ENCODE measurements around the gene EIF3D. TPM values are rescaled to one million over a fixed set of nuclear protein-coding genes. Genes with fewer than 3 reads are reported as not detected.
A peak's percentile ranks its signal among the peaks of the same experiment; 100 is the strongest.

EIF3D gene
- total and polyA plus RNA-seq, 2 of the 4 experiments (the other 2 are of a cell fraction): 339 to 746 TPM

GRCh38 chr22:36549033-36549432 is 20.1 kb upstream of the EIF3D start:
- H3K27ac ChIP-seq (ENCODE audit: insufficient read depth, low read length): no peak overlapping the region
- in situ Hi-C loops (cut with MboI; ENCODE audit: low sequenced_read_pairs) (loop anchor here (5.0 to 10.0 kb wide), 2 partner anchors 226 to 308 kb away; partner anchors contain the start of gene IFT27), dilution Hi-C loops (cut with HindIII; ENCODE audit: low sequenced_read_pairs, unreplicated experiment) (no loop called here), intact Hi-C loops (cut with micrococcal nuclease) (loop anchor here (5.0 kb wide), 1 partner anchor 208 kb away; no protein-coding TSS in a partner anchor)
- H3K23ac ChIP-seq (ENCODE audit: low read depth, low read length): no peak overlapping the region
- no CpG with 5 or more reads among the region's 5 CpGs for WGBS, 2 experiments (ENCODE audit: extremely low coverage in 2 of 2, insufficient read length in 1 of 2)
- no peak overlapping the region for H2BK5ac ChIP-seq (ENCODE audit: low read depth, low read length, poor library complexity, severe bottlenecking)
- H3K4me3 ChIP-seq (ENCODE audit: insufficient read depth, low read depth, low read length): no peak overlapping the region
- no peak overlapping the region for H2BK20ac ChIP-seq (ENCODE audit: low read depth, low read length)
- no peak overlapping the region for H3K18ac ChIP-seq (ENCODE audit: low read depth, low read length)
- no peak overlapping the region for H3K4me2 ChIP-seq (ENCODE audit: low read depth, low read length)
- no peak overlapping the region for H2BK120ac ChIP-seq (ENCODE audit: low read depth, low read length)
- H3K4ac ChIP-seq (ENCODE audit: low read depth, low read length): 0 out of 2 replicates have a peak overlapping the region, but pooled peaks have one; percentile 22
- BruUV-seq (replicated peaks): no TSS peak
- ATAC-seq (ENCODE audit: low read depth) (no peak), DNase-seq (no peak)
- no peak overlapping the region for H4K5ac ChIP-seq (ENCODE audit: low read depth, low read length)
- peak overlapping the region; percentile 63 for H2AFZ ChIP-seq (replicated peaks; ENCODE audit: low read length, poor library complexity)
- peak overlapping the region in 1 of 2 experiments; percentile 24; a peak in 1 of 4 replicates for H4K8ac ChIP-seq (ENCODE audit: low read depth in 2 of 2, low read length in 2 of 2)
- H2AK5ac ChIP-seq (ENCODE audit: low read depth, low read length): no peak overlapping the region
- H3K56ac ChIP-seq (ENCODE audit: extremely low read depth, insufficient read depth, low read length): no peak overlapping the region
- no peak overlapping the region; the same call in 1 of the 2 replicates for H4K91ac ChIP-seq (ENCODE audit: insufficient read depth, low read depth, low read length)
- ChIA-PET POLR2A (ENCODE audit: unreplicated experiment) (no interaction called here), CTCF (interaction anchor here (1.6 kb wide), 1 partner anchor 307 kb away, joined by 3 read pairs; no protein-coding TSS in a partner anchor)
- no peak overlapping the region for H2BK15ac ChIP-seq (ENCODE audit: low read depth, low read length)
- H3K9me1 ChIP-seq (ENCODE audit: insufficient read depth, low read length): peaks cover 10% of the 10 kb centered on the region; the same call in 1 of the 2 replicates
- no peaks in the 10 kb centered on the region for H3K9me3 ChIP-seq (ENCODE audit: control insufficient read depth, insufficient read depth, low read length)
- H3K9ac ChIP-seq (ENCODE audit: low read depth, low read length): no peak overlapping the region
- H3K14ac ChIP-seq (replicated peaks; ENCODE audit: low read depth, low read length): no peak overlapping the region; the same call in 1 of the 2 replicates
- peaks cover 7% of the 10 kb centered on the region; the same call in 1 of the 2 replicates for H3K4me1 ChIP-seq (ENCODE audit: control insufficient read depth, insufficient read depth, low read length)
- TF ChIP-seq NFE2L2 (IDR thresholded peaks at IDR 0.05; ENCODE audit: low read depth, low read length) (no peak), MAZ (IDR thresholded peaks at IDR 0.05; ENCODE audit: borderline replicate concordance, low read depth, low read length) (no peak), CTCF (conservative IDR thresholded peaks at IDR 0.05; ENCODE audit: low read depth, low read length) (no peak)
- H2AK9ac ChIP-seq (replicated peaks; ENCODE audit: low read depth, low read length, poor library complexity): peak overlapping the region; percentile 50
- H3K79me1 ChIP-seq (ENCODE audit: low read depth in 1 of 2, low read length in 2 of 2): no peaks in the 10 kb centered on the region
- peaks cover 24% of the 10 kb centered on the region for H3K27me3 ChIP-seq (ENCODE audit: control insufficient read depth, insufficient read depth, low read length)
- no peaks in the 10 kb centered on the region for H3K36me3 ChIP-seq (ENCODE audit: control insufficient read depth, insufficient read depth, low read length)
- H4K20me1 ChIP-seq (ENCODE audit: insufficient read depth, low read length): peaks cover 4% of the 10 kb centered on the region; the same call in 1 of the 2 replicates

Measured in IMR-90 (cell line).